ENCODE measurements around the gene TPRN. TPM values are rescaled to one million over a fixed set of nuclear protein-coding genes. Genes with fewer than 3 reads are reported as not detected.

Gene TPRN
- total RNA-seq, 4 donors from 2014 or later = 76.2 to 228 (median 117) TPM

DNA sequence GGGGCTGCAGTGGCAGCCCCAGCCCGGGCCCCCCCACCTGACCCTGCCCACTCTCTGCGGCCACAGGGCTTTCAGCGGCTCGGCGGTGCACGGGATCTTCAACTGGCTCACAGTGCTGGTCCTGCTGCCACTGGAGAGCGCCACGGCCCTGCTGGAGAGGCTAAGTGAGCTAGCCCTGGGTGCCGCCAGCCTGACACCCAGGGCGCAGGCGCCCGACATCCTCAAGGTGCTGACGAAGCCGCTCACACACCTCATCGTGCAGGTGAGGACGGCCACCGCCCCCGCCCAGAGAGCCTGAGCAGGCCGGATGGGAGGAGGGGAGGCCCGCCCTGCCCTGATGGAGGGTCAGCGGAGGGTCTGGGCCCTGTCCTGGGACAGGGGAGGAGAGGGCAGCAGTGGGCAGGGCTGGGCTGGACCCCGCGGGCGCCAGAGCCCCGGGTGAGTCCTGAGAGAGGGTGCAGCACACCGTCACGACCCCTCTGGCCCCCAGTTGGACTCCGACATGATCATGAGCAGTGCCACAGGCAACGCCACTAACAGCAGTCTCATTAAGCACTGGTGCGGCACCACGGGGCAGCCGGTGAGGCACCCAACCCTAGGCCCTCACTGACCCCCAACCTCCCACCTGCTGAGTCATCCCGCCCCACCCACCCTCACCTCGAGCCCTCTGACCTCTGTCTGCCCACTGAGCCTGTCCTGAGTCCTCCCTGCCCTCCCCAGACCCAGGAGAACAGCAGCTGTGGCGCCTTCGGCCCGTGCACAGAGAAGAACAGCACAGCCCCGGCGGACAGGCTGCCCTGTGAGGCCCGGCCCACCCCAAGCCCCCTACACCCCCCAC, 32.8 kb upstream of the TPRN start:
- H3K27ac ChIP-seq = no peak overlapping the region
- H3K36me3 ChIP-seq = no peaks in the 10 kb centered on the region
- in situ Hi-C loops (cut with MboI; ENCODE audit: low pct_ligation_motif_present in 1 of 4, low pct_unique_long_range_greater_than_20kb in 1 of 4, low sequenced_read_pairs in 3 of 4) (loop anchor here in 1 of 4 donors (10.0 kb wide), 1 partner anchor 109 kb away; no protein-coding TSS in a partner anchor), intact Hi-C loops (cut with DNase I; ENCODE audit: low total_unique reads) (no loop called here)
- no peak overlapping the region for H3K4me3 ChIP-seq
- no peaks in the 10 kb centered on the region for H3K9me3 ChIP-seq
- TF ChIP-seq POLR2AphosphoS5 (IDR thresholded peaks at IDR 0.05) (no peak), POLR2A (IDR thresholded peaks at IDR 0.05) (no peak), EP300 (IDR thresholded peaks at IDR 0.05; ENCODE audit: low read depth) (no peak)
- TF ChIP-seq, protein P1, sequence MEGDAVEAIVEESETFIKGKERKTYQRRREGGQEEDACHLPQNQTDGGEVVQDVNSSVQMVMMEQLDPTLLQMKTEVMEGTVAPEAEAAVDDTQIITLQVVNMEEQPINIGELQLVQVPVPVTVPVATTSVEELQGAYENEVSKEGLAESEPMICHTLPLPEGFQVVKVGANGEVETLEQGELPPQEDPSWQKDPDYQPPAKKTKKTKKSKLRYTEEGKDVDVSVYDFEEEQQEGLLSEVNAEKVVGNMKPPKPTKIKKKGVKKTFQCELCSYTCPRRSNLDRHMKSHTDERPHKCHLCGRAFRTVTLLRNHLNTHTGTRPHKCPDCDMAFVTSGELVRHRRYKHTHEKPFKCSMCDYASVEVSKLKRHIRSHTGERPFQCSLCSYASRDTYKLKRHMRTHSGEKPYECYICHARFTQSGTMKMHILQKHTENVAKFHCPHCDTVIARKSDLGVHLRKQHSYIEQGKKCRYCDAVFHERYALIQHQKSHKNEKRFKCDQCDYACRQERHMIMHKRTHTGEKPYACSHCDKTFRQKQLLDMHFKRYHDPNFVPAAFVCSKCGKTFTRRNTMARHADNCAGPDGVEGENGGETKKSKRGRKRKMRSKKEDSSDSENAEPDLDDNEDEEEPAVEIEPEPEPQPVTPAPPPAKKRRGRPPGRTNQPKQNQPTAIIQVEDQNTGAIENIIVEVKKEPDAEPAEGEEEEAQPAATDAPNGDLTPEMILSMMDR (IDR thresholded peaks at IDR 0.05) = no peak
- WGBS, 2 donors (ENCODE audit: low coverage in 1 of 2) = 61% methylated on average over 26 of the region's 40 CpGs; no CpG with 5 or more reads in 1 of the 2 donors
- peaks cover 23 to 46% (median 36%) of the 10 kb centered on the region in 4 donors for H3K4me1 ChIP-seq
- no peak for DNase-seq
- peaks cover 67% of the 10 kb centered on the region for H3K27me3 ChIP-seq

DNA sequence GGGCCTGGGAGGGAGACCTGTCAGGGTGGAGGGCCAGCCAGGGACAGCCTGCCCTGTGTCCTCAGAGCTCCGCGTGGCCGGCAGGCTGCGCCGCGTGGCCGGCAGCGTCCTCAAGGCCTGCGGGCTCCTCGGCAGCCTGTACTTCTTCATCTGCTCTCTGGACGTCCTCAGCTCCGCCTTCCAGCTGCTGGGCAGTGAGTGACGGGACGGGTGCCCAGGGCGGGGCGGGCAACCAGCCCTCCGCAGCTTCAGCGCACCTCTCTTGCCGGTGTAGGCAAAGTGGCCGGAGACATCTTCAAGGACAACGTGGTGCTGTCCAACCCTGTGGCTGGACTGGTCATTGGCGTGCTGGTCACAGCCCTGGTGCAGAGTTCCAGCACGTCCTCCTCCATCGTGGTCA, 32.0 kb upstream of the TPRN start:
- H3K27ac ChIP-seq = no peak overlapping the region
- no peaks in the 10 kb centered on the region for H3K36me3 ChIP-seq
- H3K27me3 ChIP-seq = peaks cover 71% of the 10 kb centered on the region
- no peaks in the 10 kb centered on the region for H3K9me3 ChIP-seq
- in situ Hi-C loops (cut with MboI; ENCODE audit: low pct_ligation_motif_present in 1 of 4, low pct_unique_long_range_greater_than_20kb in 1 of 4, low sequenced_read_pairs in 3 of 4) (loop anchor here in 1 of 4 donors (10.0 kb wide), 1 partner anchor 108 kb away; no protein-coding TSS in a partner anchor), intact Hi-C loops (cut with DNase I; ENCODE audit: low total_unique reads) (no loop called here)
- 65% methylated on average over 24 of the region's 24 CpGs; no CpG with 5 or more reads in 1 of the 2 donors for WGBS, 2 donors (ENCODE audit: low coverage in 1 of 2)
- DNase-seq = no peak
- peaks cover 14 to 46% (median 29%) of the 10 kb centered on the region in 4 donors for H3K4me1 ChIP-seq
- TF ChIP-seq POLR2A (IDR thresholded peaks at IDR 0.05) = no peak
- no peak for TF ChIP-seq POLR2AphosphoS5 (IDR thresholded peaks at IDR 0.05)
- TF ChIP-seq, protein P1 (IDR thresholded peaks at IDR 0.05) = no peak
- TF ChIP-seq EP300 (IDR thresholded peaks at IDR 0.05; ENCODE audit: low read depth) = no peak
- H3K4me3 ChIP-seq = no peak overlapping the region

- no peak for DNase-seq
- Histone ChIP-seq H3K4me1 (peaks cover 14 to 46% (median 29%) of the 10 kb centered on the region in 4 donors), H3K36me3 (no peaks in the 10 kb centered on the region), H3K9me3 (no peaks in the 10 kb centered on the region), H3K27me3 (peaks cover 71% of the 10 kb centered on the region), H3K27ac (no peak overlapping the region), H3K4me3 (no peak overlapping the region)
- WGBS, 2 donors (ENCODE audit: low coverage in 1 of 2) = 53% methylated on average over 5 of the region's 10 CpGs; no CpG with 5 or more reads in 1 of the 2 donors
- intact Hi-C loops (cut with DNase I; ENCODE audit: low total_unique reads) = no loop called here
- no peak for TF ChIP-seq EP300 (IDR thresholded peaks at IDR 0.05; ENCODE audit: low read depth)
- TF ChIP-seq POLR2A (IDR thresholded peaks at IDR 0.05) = no peak
- TF ChIP-seq POLR2AphosphoS5 (IDR thresholded peaks at IDR 0.05) = no peak
- TF ChIP-seq, protein P1 (IDR thresholded peaks at IDR 0.05) = no peak
- in situ Hi-C loops (cut with MboI; ENCODE audit: low pct_ligation_motif_present in 1 of 4, low pct_unique_long_range_greater_than_20kb in 1 of 4, low sequenced_read_pairs in 3 of 4) = loop anchor here in 1 of 4 donors (10.0 kb wide), 1 partner anchor 107 kb away; no protein-coding TSS in a partner anchor
Observed at GRCh38 chr9:137232101-137232500, 31.6 kb upstream of the TPRN start.

- no peak overlapping the region for H3K4me3 ChIP-seq
- WGBS, 2 donors (ENCODE audit: low coverage in 1 of 2) = 83% methylated on average over 23 of the region's 23 CpGs; no CpG with 5 or more reads in 1 of the 2 donors
- intact Hi-C loops (cut with DNase I; ENCODE audit: low total_unique reads) (no loop called here), in situ Hi-C loops (cut with MboI; ENCODE audit: low pct_ligation_motif_present in 1 of 4, low pct_unique_long_range_greater_than_20kb in 1 of 4, low sequenced_read_pairs in 3 of 4) (loop anchor here in 1 of 4 donors (10.0 kb wide), 1 partner anchor 107 kb away; no protein-coding TSS in a partner anchor)
- H3K36me3 ChIP-seq = no peaks in the 10 kb centered on the region
- peaks cover 9 to 46% (median 29%) of the 10 kb centered on the region in 4 donors for H3K4me1 ChIP-seq
- DNase-seq = no peak
- H3K9me3 ChIP-seq = no peaks in the 10 kb centered on the region
- TF ChIP-seq, protein P1 (IDR thresholded peaks at IDR 0.05) = no peak
- TF ChIP-seq POLR2AphosphoS5 (IDR thresholded peaks at IDR 0.05) (no peak), POLR2A (IDR thresholded peaks at IDR 0.05) (no peak), EP300 (IDR thresholded peaks at IDR 0.05; ENCODE audit: low read depth) (no peak)
- no peak overlapping the region for H3K27ac ChIP-seq
- peaks cover 71% of the 10 kb centered on the region for H3K27me3 ChIP-seq
Observed at GRCh38 chr9:137231372-137232039, 31.0 kb upstream of the TPRN start.

Measured in transverse colon (tissue), 4 donors.